Spleen (tissue), 11 donors: ENCODE results near the gene RPL27A. TPM values are rescaled to one million over a fixed set of nuclear protein-coding genes. Genes with fewer than 3 reads are reported as not detected.

Experiments used
- DNase-seq: peaks from one replicate; pipeline ENCODE4 v3.0.0-alpha.2; 2020
- H3K27ac ChIP-seq, 8 donors: fragments of 200-600 bp; sonication (generic) in 7 of 8; 1 replicate in 4 of 8; 2 replicates in 4 of 8; pipeline versions ENCODE4 v1.5.0 to v1.8.0; 2016 to 2021; ENCODE audit warnings: inconsistent platforms in 4 of 8, mild to moderate bottlenecking in 4 of 8, moderate library complexity in 1 of 8
- H3K27me3 ChIP-seq, 7 donors: fragments of 200-600 bp; sonication (generic) in 6 of 7; replicated peaks in 1 of 7; 1 replicate in 4 of 7; 2 replicates in 3 of 7; pipeline versions ENCODE4 v1.5.0 to v1.8.0; 2016 to 2021; ENCODE audit warnings: inconsistent platforms in 3 of 7, mild to moderate bottlenecking in 1 of 7
- H3K36me3 ChIP-seq, 6 donors: fragments of 200-600 bp; sonication (generic) in 5 of 6; 1 replicate in 4 of 6; 2 replicates in 2 of 6; pipeline versions ENCODE4 v1.5.0 to v1.8.0; 2016 to 2021; ENCODE audit warnings: inconsistent platforms in 2 of 6
- H3K4me1 ChIP-seq, 6 donors: fragments of 200-600 bp; sonication (generic) in 5 of 6; 1 replicate in 3 of 6; 2 replicates in 3 of 6; pipeline versions ENCODE4 v1.5.0 to v1.8.0; 2016 to 2021; ENCODE audit warnings: inconsistent platforms in 3 of 6
- H3K4me3 ChIP-seq, 8 donors: fragments of 200-600 bp; sonication (generic) in 7 of 8; 1 replicate in 4 of 8; 2 replicates in 4 of 8; pipeline versions ENCODE4 v1.5.0 to v1.8.0; 2016 to 2021; ENCODE audit warnings: inconsistent platforms in 4 of 8, mild to moderate bottlenecking in 4 of 8, moderate library complexity in 2 of 8
- H3K9me3 ChIP-seq, 8 donors: fragments of 200-600 bp; sonication (generic) in 7 of 8; 1 replicate in 4 of 8; 2 replicates in 4 of 8; pipeline versions ENCODE4 v1.5.0 to v1.8.0; 2016 to 2021; ENCODE audit warnings: inconsistent platforms in 4 of 8
- POLR2A ChIP-seq, 3 donors: fragments of 450-650 bp; IDR thresholded peaks; one replicate each; pipeline ENCODE4 v1.5.1; 2017; ENCODE audit warnings: antibody characterized with exemption in 3 of 3, mild to moderate bottlenecking in 1 of 3
- POLR2AphosphoS5 ChIP-seq, 3 donors: sonication (generic); formaldehyde crosslinking; IDR thresholded peaks; one replicate each; pipeline ENCODE4 v1.5.1; 2017; ENCODE audit warnings: antibody characterized with exemption in 3 of 3
- whole genome bisulfite sequencing, 5 donors: extraction: QIAGEN DNeasy Blood & Tissue Kit in 3 of 5; methylation state at CpG; one replicate each; pipeline versions ENCODE4 v1.1.5 to v1.1.7; 2013 to 2018; 5-methylcytosine and 5-hydroxymethylcytosine counted together
- intact Hi-C: fragments of 100-400 bp; cut with DNase I; formaldehyde crosslinking; loops from one replicate; pipeline ENCODE4 v1.15.0; 2023; ENCODE audit warnings: low total_unique reads
- polyA plus RNA-seq, 3 donors: library from polyadenylated mRNA; stranded (reverse); fragments of 200-250 nt; gene quantifications; one replicate each; pipeline ENCODE4 v1.2.1, GENCODE V29; 2013
- total RNA-seq, 7 donors: library from RNA; depleted of rRNA in 3 of 7; stranded (reverse); fragments of >200 nt in 3 of 7; fragmentation: NEBNext Ultra II Directional in 4 of 7; extraction: Animal tissue kit (Norgen Biotek cat#: 25700) in 4 of 7; gene quantifications; one replicate each; pipeline versions ENCODE4 v1.1.0 to v1.2.1, GENCODE V29; 2016 to 2021
- TF ChIP-seq, protein P1 (sequence below), 11 experiments: fragments of 200-600 bp in 7 of 11; fragments of 450-650 bp in 4 of 11; sonication (generic) in 4 of 11; IDR thresholded peaks in 8 of 11; conservative IDR thresholded peaks in 3 of 11; 1 replicate in 7 of 11; 2 replicates in 4 of 11; pipeline versions ENCODE4 v1.4.0 to v1.8.0; 2016 to 2021; ENCODE audit warnings: antibody characterized with exemption in 11 of 11, inconsistent platforms in 4 of 11, mild to moderate bottlenecking in 1 of 11
- donor health status: healthy with polysubstance abuse.
- donor health status: DM: no; HTN: no; CAD: no; lungs with moderate emphysema.
- donor health status: DM: no; HTN: no; CAD: no.
- donor health status: Bipolar disorder and iron deficiency.
- donor health status: healthy.
- donor health status: DM: no; HTN: no; CAD: no.
- donor health status: DM: yes; HTN: yes; CAD: no.

RPL27A gene
- total and polyA plus RNA-seq, 10 donors, result 845 to 8,152 (median 1,390) TPM

GRCh38 chr11:8732324-8732670, 49.7 kb downstream of the RPL27A start:
- Histone ChIP-seq H3K27ac (peak overlapping the region; percentile 51 to 86 (median 75)), H3K36me3 (peaks cover 0 to 16% (median 2%) of the 10 kb centered on the region in 6 donors), H3K4me1 (peaks cover 18 to 66% (median 36%) of the 10 kb centered on the region in 6 donors), H3K27me3 (no peaks in the 10 kb centered on the region), H3K9me3 (no peaks in the 10 kb centered on the region), H3K4me3 (no peak overlapping the region)
- TF ChIP-seq POLR2A (IDR thresholded peaks at IDR 0.05), result no peak
- TF ChIP-seq POLR2AphosphoS5 (IDR thresholded peaks at IDR 0.05), result no peak
- TF ChIP-seq, protein P1, sequence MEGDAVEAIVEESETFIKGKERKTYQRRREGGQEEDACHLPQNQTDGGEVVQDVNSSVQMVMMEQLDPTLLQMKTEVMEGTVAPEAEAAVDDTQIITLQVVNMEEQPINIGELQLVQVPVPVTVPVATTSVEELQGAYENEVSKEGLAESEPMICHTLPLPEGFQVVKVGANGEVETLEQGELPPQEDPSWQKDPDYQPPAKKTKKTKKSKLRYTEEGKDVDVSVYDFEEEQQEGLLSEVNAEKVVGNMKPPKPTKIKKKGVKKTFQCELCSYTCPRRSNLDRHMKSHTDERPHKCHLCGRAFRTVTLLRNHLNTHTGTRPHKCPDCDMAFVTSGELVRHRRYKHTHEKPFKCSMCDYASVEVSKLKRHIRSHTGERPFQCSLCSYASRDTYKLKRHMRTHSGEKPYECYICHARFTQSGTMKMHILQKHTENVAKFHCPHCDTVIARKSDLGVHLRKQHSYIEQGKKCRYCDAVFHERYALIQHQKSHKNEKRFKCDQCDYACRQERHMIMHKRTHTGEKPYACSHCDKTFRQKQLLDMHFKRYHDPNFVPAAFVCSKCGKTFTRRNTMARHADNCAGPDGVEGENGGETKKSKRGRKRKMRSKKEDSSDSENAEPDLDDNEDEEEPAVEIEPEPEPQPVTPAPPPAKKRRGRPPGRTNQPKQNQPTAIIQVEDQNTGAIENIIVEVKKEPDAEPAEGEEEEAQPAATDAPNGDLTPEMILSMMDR (IDR thresholded peaks at IDR 0.05 in 8 of 11, conservative IDR thresholded peaks at IDR 0.05 in 3 of 11), result no peak
- intact Hi-C loops, result no loop called here
- peak; percentile 78 for DNase-seq
- 33 to 39% (median 37%) methylated on average over 3 of the region's 3 CpGs for WGBS, 5 donors

GRCh38 chr11:8732748-8733241, 50.2 kb downstream of the RPL27A start:
- no peak overlapping the region for H3K4me3 ChIP-seq
- peak overlapping the region; percentile 51 to 86 (median 75) for H3K27ac ChIP-seq
- intact Hi-C loops, result no loop called here
- peaks cover 0 to 16% (median 2%) of the 10 kb centered on the region in 6 donors for H3K36me3 ChIP-seq
- 50 to 67% (median 55%) methylated on average over 7 of the region's 7 CpGs for WGBS, 5 donors
- TF ChIP-seq, protein P1 (IDR thresholded peaks at IDR 0.05 in 8 of 11, conservative IDR thresholded peaks at IDR 0.05 in 3 of 11), result no peak
- TF ChIP-seq POLR2AphosphoS5 (IDR thresholded peaks at IDR 0.05) (peak; percentile 74 to 86 (median 84)), POLR2A (IDR thresholded peaks at IDR 0.05) (no peak)
- DNase-seq, result peak; percentile 87
- H3K27me3 ChIP-seq, result no peaks in the 10 kb centered on the region
- H3K4me1 ChIP-seq, result peaks cover 18 to 66% (median 36%) of the 10 kb centered on the region in 6 donors
- H3K9me3 ChIP-seq, result no peaks in the 10 kb centered on the region

GRCh38 chr11:8733852-8734251, 51.3 kb downstream of the RPL27A start:
- H3K4me1 ChIP-seq, result peaks cover 18 to 57% (median 36%) of the 10 kb centered on the region in 6 donors
- intact Hi-C loops, result no loop called here
- H3K27me3 ChIP-seq, result no peaks in the 10 kb centered on the region
- DNase-seq, result no peak
- TF ChIP-seq POLR2A (IDR thresholded peaks at IDR 0.05) (no peak), POLR2AphosphoS5 (IDR thresholded peaks at IDR 0.05) (no peak)
- TF ChIP-seq, protein P1 (IDR thresholded peaks at IDR 0.05 in 8 of 11, conservative IDR thresholded peaks at IDR 0.05 in 3 of 11), result no peak
- H3K9me3 ChIP-seq, result no peaks in the 10 kb centered on the region
- 72 to 91% (median 86%) methylated on average over 2 of the region's 2 CpGs for WGBS, 5 donors
- peaks cover 0 to 22% (median 2%) of the 10 kb centered on the region in 6 donors for H3K36me3 ChIP-seq
- no peak overlapping the region for H3K4me3 ChIP-seq
- H3K27ac ChIP-seq, result peak overlapping the region in 7 of 8 donors; percentile 51 to 86 (median 75)

- peaks cover 0 to 15% (median 2%) of the 10 kb centered on the region in 6 donors for H3K36me3 ChIP-seq
- TF ChIP-seq POLR2AphosphoS5 (IDR thresholded peaks at IDR 0.05) (no peak), POLR2A (IDR thresholded peaks at IDR 0.05) (no peak)
- TF ChIP-seq, protein P1 (IDR thresholded peaks at IDR 0.05 in 8 of 11, conservative IDR thresholded peaks at IDR 0.05 in 3 of 11), result no peak
- peaks cover 18 to 44% (median 36%) of the 10 kb centered on the region in 6 donors for H3K4me1 ChIP-seq
- WGBS, 5 donors, result 91 to 95% (median 94%) methylated on average over 8 of the region's 8 CpGs
- no peaks in the 10 kb centered on the region for H3K27me3 ChIP-seq
- H3K9me3 ChIP-seq, result no peaks in the 10 kb centered on the region
- H3K27ac ChIP-seq, result no peak overlapping the region
- no peak for DNase-seq
- H3K4me3 ChIP-seq, result no peak overlapping the region
- intact Hi-C loops, result no loop called here
Measured at GRCh38 chr11:8735094-8735493, 52.5 kb downstream of the RPL27A start.
